ENCODE data around the gene SNX25. TPM values are rescaled to one million over a fixed set of nuclear protein-coding genes. Genes with fewer than 3 reads are reported as not detected.

The SNX25 gene
- total RNA-seq, 1 donor from 2014 or later = 74.7 TPM

GRCh38 chr4:185378264-185378663, 168.9 kb downstream of the SNX25 start:
- no peak for TF ChIP-seq CTCF (IDR thresholded peaks at IDR 0.05)
- no peak overlapping the region for H3K27ac ChIP-seq
- no peak for ATAC-seq
- H3K9me3 ChIP-seq = peaks cover 5% of the 10 kb centered on the region
- no peaks in the 10 kb centered on the region for H3K4me1 ChIP-seq
- peaks cover under 1% of the 10 kb centered on the region for H3K36me3 ChIP-seq
- no peak overlapping the region for H3K4me3 ChIP-seq
- DNase-seq = no peak
- intact Hi-C loops (cut with DNase I) = no loop called here
- H3K27me3 ChIP-seq (ENCODE audit: low read depth) = no peaks in the 10 kb centered on the region

- TF ChIP-seq CTCF (IDR thresholded peaks at IDR 0.05) = no peak
- H3K27ac ChIP-seq = no peak overlapping the region
Measured at GRCh38 chr4:185379326-185380295, 170.2 kb downstream of the SNX25 start.

GRCh38 chr4:185380320-185380719, 170.9 kb downstream of the SNX25 start:
- no peak for TF ChIP-seq CTCF (IDR thresholded peaks at IDR 0.05)
- ATAC-seq = no peak

More at GRCh38 chr4:185379326-185380295, 170.2 kb downstream of the SNX25 start:
- peaks cover 5% of the 10 kb centered on the region for H3K9me3 ChIP-seq
- peaks cover 6% of the 10 kb centered on the region for H3K4me1 ChIP-seq
- intact Hi-C loops (cut with DNase I) = no loop called here
- no peaks in the 10 kb centered on the region for H3K36me3 ChIP-seq
- H3K27me3 ChIP-seq (ENCODE audit: low read depth) = no peaks in the 10 kb centered on the region
- H3K4me3 ChIP-seq = no peak overlapping the region
- no peak for ATAC-seq
- no peak for DNase-seq

GRCh38 chr4:185381288-185382196, 172.1 kb downstream of the SNX25 start:
- H3K27me3 ChIP-seq (ENCODE audit: low read depth) = no peaks in the 10 kb centered on the region
- H3K9me3 ChIP-seq = peaks cover 5% of the 10 kb centered on the region
- no peak overlapping the region for H3K27ac ChIP-seq
- TF ChIP-seq CTCF (IDR thresholded peaks at IDR 0.05) = no peak
- peaks cover 6% of the 10 kb centered on the region for H3K4me1 ChIP-seq
- no peak for ATAC-seq
- DNase-seq = no peak
- no peaks in the 10 kb centered on the region for H3K36me3 ChIP-seq
- intact Hi-C loops (cut with DNase I) = no loop called here
- no peak overlapping the region for H3K4me3 ChIP-seq

More at GRCh38 chr4:185380320-185380719, 170.9 kb downstream of the SNX25 start:
- no peak overlapping the region for H3K4me3 ChIP-seq
- peaks cover 5% of the 10 kb centered on the region for H3K9me3 ChIP-seq
- no peaks in the 10 kb centered on the region for H3K36me3 ChIP-seq
- intact Hi-C loops (cut with DNase I) = no loop called here
- H3K27ac ChIP-seq = no peak overlapping the region
- no peak for DNase-seq
- peaks cover 6% of the 10 kb centered on the region for H3K4me1 ChIP-seq
- no peaks in the 10 kb centered on the region for H3K27me3 ChIP-seq (ENCODE audit: low read depth)

GRCh38 chr4:185382754-185383153, 173.4 kb downstream of the SNX25 start:
- Histone ChIP-seq H3K4me1 (peaks cover 6% of the 10 kb centered on the region), H3K4me3 (no peak overlapping the region), H3K9me3 (peaks cover 5% of the 10 kb centered on the region), H3K27me3 (ENCODE audit: low read depth) (no peaks in the 10 kb centered on the region), H3K27ac (no peak overlapping the region), H3K36me3 (no peaks in the 10 kb centered on the region)
- DNase-seq (no peak), ATAC-seq (no peak)
- TF ChIP-seq CTCF (IDR thresholded peaks at IDR 0.05) = no peak
- intact Hi-C loops (cut with DNase I) = no loop called here

All from lower lobe of right lung (tissue), 2 donors.